OCI-LY7 (cell line): ENCODE measurements around the gene PIK3R4. TPM values are rescaled to one million over a fixed set of nuclear protein-coding genes. Genes with fewer than 3 reads are reported as not detected.

Experiments used
- BruUV-seq: library from RNA; stranded (reverse); fragments of 400-500 nt; replicated peaks from 2 replicates; lab custom pipeline; 2021; lab: Mats Ljungman, UMichigan
- CTCF ChIA-PET: fragments of 300-600 bp; sonication (Branson Sonifier 250); formaldehyde crosslinking; loops from one replicate; lab custom pipeline; 2022; ENCODE audit warnings: antibody characterized with exemption; ENCODE audit not compliant: unreplicated experiment; lab: Charles Lee
- POLR2A ChIA-PET: fragments of 300-600 bp; sonication (Branson Sonifier 250); formaldehyde crosslinking; loops from one replicate; lab custom pipeline; 2022; ENCODE audit warnings: antibody characterized with exemption; lab: Charles Lee
- DNase-seq: peaks from one replicate; pipeline ENCODE4 v3.0.0-alpha.2; 2015; ENCODE audit warnings: low spot score
- H2AFZ ChIP-seq: fragments of 200-600 bp; sonication (generic), shearing (Covaris generic); 2 replicates; pipeline ENCODE4 v1.6.1; 2014; ENCODE audit warnings: mild to moderate bottlenecking, antibody characterized with exemption, low read length, moderate library complexity
- H3K27ac ChIP-seq: fragments of 200-600 bp; sonication (generic); 2 replicates; pipeline ENCODE4 v1.5.1; 2014; ENCODE audit warnings: mixed run types, low read depth, mild to moderate bottlenecking, moderate library complexity, low read length, inconsistent platforms; ENCODE audit not compliant: poor library complexity, severe bottlenecking
- H3K36me3 ChIP-seq: fragments of 200-600 bp; sonication (generic); 2 replicates; pipeline ENCODE4 v1.6.1; 2014; ENCODE audit warnings: mild to moderate bottlenecking, antibody characterized with exemption, low read length, moderate library complexity, mixed read lengths; ENCODE audit not compliant: insufficient read depth
- H3K4me1 ChIP-seq: fragments of 200-600 bp; sonication (generic); 2 replicates; pipeline ENCODE4 v1.5.1; 2014; ENCODE audit warnings: mild to moderate bottlenecking, low read length; ENCODE audit not compliant: insufficient read depth, poor library complexity, severe bottlenecking
- H3K4me2 ChIP-seq: fragments of 200-600 bp; sonication (generic); 2 replicates; pipeline ENCODE4 v1.6.1; 2014; ENCODE audit warnings: mild to moderate bottlenecking, low read length
- H3K4me3 ChIP-seq: fragments of 200-600 bp; sonication (generic); 2 replicates; pipeline ENCODE4 v1.5.1; 2014; ENCODE audit warnings: mild to moderate bottlenecking, low read depth, low read length; ENCODE audit not compliant: poor library complexity, severe bottlenecking
- H3K79me2 ChIP-seq: fragments of 200-600 bp; sonication (generic); 2 replicates; pipeline ENCODE4 v1.6.1; 2016; ENCODE audit warnings: low read depth, mild to moderate bottlenecking, low read length, moderate library complexity, mixed read lengths; ENCODE audit not compliant: insufficient read depth
- H3K9me2 ChIP-seq: fragments of 200-600 bp; sonication (generic); 2 replicates; pipeline ENCODE4 v1.6.1; 2016; ENCODE audit warnings: mild to moderate bottlenecking, low read length, mixed read lengths; ENCODE audit not compliant: insufficient read depth
- H3K9me3 ChIP-seq: fragments of 200-600 bp; sonication (generic); 2 replicates; pipeline ENCODE4 v1.6.1; 2014; ENCODE audit warnings: mild to moderate bottlenecking, mixed run types, low read length, mixed read lengths
- H4K20me1 ChIP-seq: fragments of 200-600 bp; sonication (generic); 2 replicates; pipeline ENCODE4 v1.6.1; 2014; ENCODE audit warnings: mild to moderate bottlenecking, antibody characterized with exemption, low read length, moderate library complexity, mixed read lengths; ENCODE audit not compliant: insufficient read depth
- CTCF ChIP-seq: fragments of 200-600 bp; sonication (generic); conservative IDR thresholded peaks from 2 replicates; pipeline ENCODE4 v1.5.1; 2014; ENCODE audit warnings: mild to moderate bottlenecking, antibody characterized with exemption, low read length, moderate library complexity, mixed read lengths
- EZH2phosphoT487 ChIP-seq: fragments of 200-600 bp; sonication (generic); IDR thresholded peaks from 2 replicates; pipeline ENCODE4 v1.6.1; 2018; ENCODE audit warnings: low read depth, borderline replicate concordance, mild to moderate bottlenecking, mixed run types, antibody characterized with exemption, low read length, moderate library complexity, mixed read lengths
- intact Hi-C: fragments of 100-400 bp; cut with micrococcal nuclease; formaldehyde crosslinking; loops from one replicate; pipeline ENCODE4 v1.10.0; 2022; ENCODE audit not compliant: unreplicated experiment
- total RNA-seq, 2 experiments: library from RNA; depleted of rRNA in 1 of 2; stranded (reverse); fragments of >200 nt in 1 of 2; shearing (Covaris generic) in 1 of 2; gene quantifications; 2 replicates each; pipeline ENCODE4 v1.2.3, GENCODE V29; 2014 to 2022

Gene PIK3R4
- total RNA-seq, 2 experiments from 2014 or later: 28.7 to 30.3 TPM

- Histone ChIP-seq H3K79me2 (no peaks in the 10 kb centered on the region), H3K9me2 (no peaks in the 10 kb centered on the region), H3K36me3 (no peaks in the 10 kb centered on the region), H3K4me1 (no peaks in the 10 kb centered on the region), H3K4me3 (no peak overlapping the region), H3K27ac (no peak overlapping the region), H3K9me3 (no peaks in the 10 kb centered on the region), H3K4me2 (no peak overlapping the region), H2AFZ (no peak overlapping the region), H4K20me1 (no peaks in the 10 kb centered on the region)
- no TSS peak for BruUV-seq
- ChIA-PET CTCF (no interaction called here), POLR2A (interaction anchor here (0.6 to 1.0 kb wide), 2 partner anchors 9 to 16 kb away, joined by 3 read pairs; no protein-coding TSS in a partner anchor)
- no peak for DNase-seq
- intact Hi-C loops: no loop called here
- TF ChIP-seq CTCF: no peak
- no peak for TF ChIP-seq EZH2phosphoT487
Observed at GRCh38 chr3:130658678-130659077, 88.0 kb downstream of the PIK3R4 start.

GRCh38 chr3:130656627-130657026 lies 90.0 kb downstream of the PIK3R4 start:
- no TSS peak for BruUV-seq
- no peak for DNase-seq
- Histone ChIP-seq H3K79me2 (no peaks in the 10 kb centered on the region), H2AFZ (no peak overlapping the region), H3K27ac (no peak overlapping the region), H3K36me3 (no peaks in the 10 kb centered on the region), H3K4me1 (no peaks in the 10 kb centered on the region), H3K9me3 (no peaks in the 10 kb centered on the region), H3K4me2 (no peak overlapping the region), H4K20me1 (no peaks in the 10 kb centered on the region), H3K9me2 (no peaks in the 10 kb centered on the region), H3K4me3 (no peak overlapping the region)
- ChIA-PET POLR2A (no interaction called here), CTCF (no interaction called here)
- intact Hi-C loops: no loop called here
- TF ChIP-seq CTCF (no peak), EZH2phosphoT487 (no peak)

GRCh38 chr3:130654921-130655320 lies 91.7 kb downstream of the PIK3R4 start:
- no peaks in the 10 kb centered on the region for H3K4me1 ChIP-seq
- CTCF ChIA-PET: no interaction called here
- DNase-seq: no peak
- no peaks in the 10 kb centered on the region for H3K36me3 ChIP-seq
- H3K9me2 ChIP-seq: no peaks in the 10 kb centered on the region
- TF ChIP-seq EZH2phosphoT487 (no peak), CTCF (no peak)
- no peak overlapping the region for H3K4me3 ChIP-seq
- H2AFZ ChIP-seq: no peak overlapping the region
- intact Hi-C loops: no loop called here
- H3K27ac ChIP-seq: no peak overlapping the region
- H3K4me2 ChIP-seq: no peak overlapping the region
- POLR2A ChIA-PET: no interaction called here
- H3K79me2 ChIP-seq: no peaks in the 10 kb centered on the region
- H4K20me1 ChIP-seq: no peaks in the 10 kb centered on the region
- no peaks in the 10 kb centered on the region for H3K9me3 ChIP-seq
- no TSS peak for BruUV-seq
